SH-SY5Y (cell line): ENCODE measurements around the gene ZNF440.

Source experiments
- GATA2 ChIP-seq: IDR thresholded peaks from 2 replicates; pipeline ENCODE4 v1.6.1; 2011; ENCODE audit warnings: mild to moderate bottlenecking, low read depth, low read length
- GATA3 ChIP-seq: IDR thresholded peaks from 2 replicates; pipeline ENCODE4 v1.6.1; 2011; ENCODE audit warnings: low read depth, mild to moderate bottlenecking, low read length, moderate library complexity

ZNF440 gene

GRCh38 chr19:11806354-11807098, 7.5 kb upstream of the ZNF440 start:
- no peak for TF ChIP-seq GATA3
- TF ChIP-seq GATA2, result no peak

- no peak for TF ChIP-seq GATA2
- TF ChIP-seq GATA3, result no peak
These were observed 7.0 kb upstream of the ZNF440 start for GRCh38 chr19:11807099-11807380.

GRCh38 chr19:11813703-11814028, 407 bp upstream of the ZNF440 start:
- TF ChIP-seq GATA2, result no peak
- no peak for TF ChIP-seq GATA3

GRCh38 chr19:11814700-11815035, 595 bp downstream of the ZNF440 start:
- TF ChIP-seq GATA2 (no peak), GATA3 (no peak)

- TF ChIP-seq GATA3 (no peak), GATA2 (no peak)
These were observed 7.5 kb downstream of the ZNF440 start for GRCh38 chr19:11821474-11822109.

GRCh38 chr19:11832253-11832912, 18.3 kb downstream of the ZNF440 start:
- no peak for TF ChIP-seq GATA3
- TF ChIP-seq GATA2, result no peak

- TF ChIP-seq GATA2, result no peak
- no peak for TF ChIP-seq GATA3
These were observed 19.5 kb downstream of the ZNF440 start for GRCh38 chr19:11833541-11833940.

GRCh38 chr19:11843722-11844121, 29.6 kb downstream of the ZNF440 start:
- TF ChIP-seq GATA3 (no peak), GATA2 (no peak)

GRCh38 chr19:11848200-11848593, 34.1 kb downstream of the ZNF440 start:
- TF ChIP-seq GATA3 (no peak), GATA2 (no peak)

- TF ChIP-seq GATA3 (no peak), GATA2 (no peak)
These were observed 34.8 kb downstream of the ZNF440 start, which contains the start of gene ZNF439 for GRCh38 chr19:11848594-11849469. Gene ZNF439 (plus strand): TSS chr19:11848726. CDS start chr19:11848868, 142 bp downstream.

- TF ChIP-seq GATA2 (no peak), GATA3 (no peak)
These were observed 39.3 kb downstream of the ZNF440 start for GRCh38 chr19:11853358-11853757.

GRCh38 chr19:11856596-11857250, 42.6 kb downstream of the ZNF440 start:
- no peak for TF ChIP-seq GATA3
- TF ChIP-seq GATA2, result no peak

GRCh38 chr19:11860721-11861120, 46.6 kb downstream of the ZNF440 start:
- TF ChIP-seq GATA3 (no peak), GATA2 (no peak)

GRCh38 chr19:11861301-11861700, 47.2 kb downstream of the ZNF440 start:
- TF ChIP-seq GATA2 (no peak), GATA3 (no peak)
